22Rv1 (cell line): ENCODE results near the gene FAM193B.
"Not testable (repeated sequence)": the region's sequence is repeated elsewhere in the genome, so short reads cannot be mapped to it uniquely, and the experiment has no call there.

Source experiments
- H3K27ac ChIP-seq: fragments of 450-650 bp; 2 replicates; pipeline ENCODE4 v1.5.1; 2017
- ZFX ChIP-seq: fragments of 450-650 bp; IDR thresholded peaks from 2 replicates; pipeline ENCODE4 v1.6.1; 2017; ENCODE audit warnings: antibody characterized with exemption, borderline replicate concordance
- TF ChIP-seq, protein P1 (sequence below): fragments of 450-650 bp; IDR thresholded peaks from 2 replicates; pipeline ENCODE4 v1.5.1; 2017; ENCODE audit warnings: mild to moderate bottlenecking

Gene FAM193B

DNA sequence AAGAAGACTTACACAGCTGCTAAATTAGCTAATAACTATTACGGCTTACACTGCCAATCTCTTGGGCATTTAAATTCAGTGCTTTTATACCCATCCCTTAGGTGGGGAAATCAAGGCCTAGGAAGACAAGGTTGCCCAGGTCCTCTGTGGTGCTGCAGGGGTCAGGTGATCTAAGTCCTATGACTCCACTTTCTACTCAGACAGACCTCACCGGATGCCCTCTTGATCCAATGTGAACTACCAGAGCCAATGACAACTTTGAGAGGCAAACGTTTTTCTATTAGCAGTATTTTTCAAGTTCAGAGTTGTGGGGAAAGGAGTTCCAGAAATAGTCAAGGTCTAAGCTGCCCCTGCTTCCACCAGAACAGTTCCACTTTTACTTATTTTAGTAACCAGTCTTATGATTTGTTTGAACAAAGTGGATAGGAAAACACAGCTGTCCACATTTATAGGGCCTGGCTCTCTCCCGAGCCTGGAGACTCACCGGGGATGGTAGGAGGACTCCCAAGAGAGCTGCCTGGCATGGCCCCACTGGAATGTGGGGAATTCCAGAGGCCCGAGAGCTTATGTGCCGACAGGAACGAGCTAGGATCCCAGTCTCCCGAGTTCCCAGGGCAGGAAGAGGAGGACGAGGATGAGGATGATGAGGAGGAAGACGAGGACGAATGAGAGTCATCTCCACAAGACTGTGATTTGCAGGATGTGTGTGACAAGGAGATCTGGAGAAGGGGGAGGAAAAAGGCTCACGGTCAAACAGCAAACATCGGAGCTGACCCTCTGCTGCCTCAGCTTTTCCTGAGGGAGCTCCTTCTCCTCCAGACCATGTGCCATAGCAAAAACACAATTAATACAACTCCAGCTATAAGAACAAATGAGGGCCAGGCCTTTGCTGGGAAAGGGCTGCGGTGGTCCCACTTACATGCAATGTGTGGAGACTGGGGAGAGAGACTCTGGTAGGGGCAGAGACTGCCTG, 16.7 kb downstream of the FAM193B start:
- no peak for TF ChIP-seq ZFX
- TF ChIP-seq, protein P1, sequence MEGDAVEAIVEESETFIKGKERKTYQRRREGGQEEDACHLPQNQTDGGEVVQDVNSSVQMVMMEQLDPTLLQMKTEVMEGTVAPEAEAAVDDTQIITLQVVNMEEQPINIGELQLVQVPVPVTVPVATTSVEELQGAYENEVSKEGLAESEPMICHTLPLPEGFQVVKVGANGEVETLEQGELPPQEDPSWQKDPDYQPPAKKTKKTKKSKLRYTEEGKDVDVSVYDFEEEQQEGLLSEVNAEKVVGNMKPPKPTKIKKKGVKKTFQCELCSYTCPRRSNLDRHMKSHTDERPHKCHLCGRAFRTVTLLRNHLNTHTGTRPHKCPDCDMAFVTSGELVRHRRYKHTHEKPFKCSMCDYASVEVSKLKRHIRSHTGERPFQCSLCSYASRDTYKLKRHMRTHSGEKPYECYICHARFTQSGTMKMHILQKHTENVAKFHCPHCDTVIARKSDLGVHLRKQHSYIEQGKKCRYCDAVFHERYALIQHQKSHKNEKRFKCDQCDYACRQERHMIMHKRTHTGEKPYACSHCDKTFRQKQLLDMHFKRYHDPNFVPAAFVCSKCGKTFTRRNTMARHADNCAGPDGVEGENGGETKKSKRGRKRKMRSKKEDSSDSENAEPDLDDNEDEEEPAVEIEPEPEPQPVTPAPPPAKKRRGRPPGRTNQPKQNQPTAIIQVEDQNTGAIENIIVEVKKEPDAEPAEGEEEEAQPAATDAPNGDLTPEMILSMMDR, result no peak
- H3K27ac ChIP-seq, result no peak overlapping the region

DNA sequence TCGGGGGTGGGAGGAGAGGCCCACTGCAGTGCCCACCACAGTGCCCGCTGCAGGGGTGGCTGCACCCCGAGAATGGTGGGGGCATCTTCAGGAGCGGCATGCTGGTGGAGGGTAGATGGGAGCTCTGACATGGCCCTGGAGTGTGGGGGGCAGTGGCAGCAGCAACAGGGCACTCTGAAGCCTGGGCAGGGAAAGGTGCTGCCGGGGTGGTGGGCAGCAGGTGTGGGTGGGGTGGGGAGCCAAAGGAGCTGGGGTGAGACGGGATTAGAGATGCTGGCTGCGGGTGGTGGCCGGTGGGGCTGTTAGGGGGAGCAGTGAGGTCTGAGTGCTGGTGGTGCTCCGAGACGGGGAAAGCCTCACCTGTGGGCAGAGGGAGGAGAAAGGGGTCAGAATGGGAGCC, 18.0 kb downstream of the FAM193B start:
- TF ChIP-seq, protein P1, result no peak
- TF ChIP-seq ZFX, result no peak
- H3K27ac ChIP-seq, result no peak overlapping the region

GRCh38 chr5:177535125-177535524, 19.2 kb downstream of the FAM193B start:
- no peak for TF ChIP-seq ZFX
- TF ChIP-seq, protein P1, result no peak
- H3K27ac ChIP-seq, result no peak overlapping the region

- not testable (repeated sequence) for H3K27ac ChIP-seq
These were observed 19.9 kb downstream of the FAM193B start for GRCh38 chr5:177534433-177534832.

- no peak overlapping the region for H3K27ac ChIP-seq
- TF ChIP-seq ZFX, result no peak
- TF ChIP-seq, protein P1, result no peak
These were observed 23.0 kb downstream of the FAM193B start for GRCh38 chr5:177531209-177531940.

DNA sequence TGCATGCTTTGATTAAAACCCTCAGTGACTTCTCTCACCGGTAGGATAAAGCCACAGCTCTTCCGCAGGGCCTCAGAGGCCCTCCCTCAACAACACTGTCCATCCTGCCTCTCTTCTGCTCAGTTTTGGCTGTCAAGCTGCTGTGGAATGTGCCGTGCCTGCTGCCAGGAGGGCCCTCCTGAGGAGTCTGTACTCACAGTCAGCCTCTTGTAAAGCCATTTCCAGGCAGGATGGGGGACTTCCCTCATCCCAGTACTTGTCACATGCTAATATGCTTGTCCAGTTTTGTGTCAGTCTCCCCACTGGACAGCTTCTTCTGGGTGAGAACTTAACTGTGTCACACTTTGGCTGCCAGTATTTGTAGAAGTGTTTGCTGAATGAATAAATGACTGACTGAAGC, 23.7 kb downstream of the FAM193B start:
- H3K27ac ChIP-seq, result no peak overlapping the region
- TF ChIP-seq, protein P1, result no peak
- TF ChIP-seq ZFX, result no peak

DNA sequence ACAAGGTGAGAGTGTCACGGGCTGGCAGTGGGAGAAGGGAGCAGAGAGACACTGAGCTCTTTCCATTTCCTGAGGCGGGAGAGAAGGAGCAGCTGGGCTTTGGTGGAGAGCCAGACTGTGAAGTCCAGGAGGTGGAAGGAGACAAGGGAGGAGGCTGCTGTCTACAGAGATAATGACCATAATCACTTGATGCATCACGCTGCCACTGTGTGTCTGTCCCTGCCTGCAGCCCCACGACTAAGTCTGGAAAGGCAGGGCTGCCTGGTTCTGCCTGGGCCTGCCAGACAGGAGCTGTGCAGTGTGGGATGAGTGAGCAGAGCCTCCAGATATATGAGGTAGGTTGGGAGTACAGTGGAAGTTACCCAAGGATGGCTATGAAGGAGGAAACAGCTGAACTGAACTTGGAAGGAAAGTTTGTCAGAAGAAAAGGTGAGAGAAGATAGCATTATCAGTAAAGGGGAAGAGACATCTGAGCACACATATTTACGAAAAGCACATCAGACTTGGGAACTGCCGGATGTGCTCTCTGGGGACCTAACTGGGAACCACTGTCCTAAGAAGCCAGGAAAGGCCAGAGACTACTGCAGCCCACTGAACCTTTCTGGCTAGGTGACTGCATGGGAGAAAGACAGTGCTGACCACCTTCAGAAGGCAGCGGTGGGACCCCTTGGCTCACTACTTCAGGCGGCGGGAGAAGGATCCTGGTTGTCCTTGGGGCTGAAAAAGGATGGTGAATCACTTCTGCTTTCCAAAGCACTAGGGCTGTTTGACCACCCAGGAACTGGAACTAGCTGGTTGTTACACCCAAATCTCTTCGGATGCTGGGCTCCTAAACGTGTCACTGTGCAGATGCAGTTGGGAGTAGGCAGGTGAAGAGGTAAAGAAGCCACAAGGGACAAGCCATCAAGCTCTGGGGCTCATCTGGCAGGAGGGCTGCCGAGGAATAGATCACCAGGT, 24.8 kb downstream of the FAM193B start:
- H3K27ac ChIP-seq, result no peak overlapping the region
- TF ChIP-seq ZFX, result no peak
- TF ChIP-seq, protein P1, result no peak
